GM18858 (cell line): ENCODE measurements around the gene CXCL1.
"Not testable (repeated sequence)": the region's sequence is repeated elsewhere in the genome, so short reads cannot be mapped to it uniquely, and the experiment has no call there.

Experiments
- ATAC-seq: cut with Tn5 transposase; IDR thresholded peaks from one replicate; pipeline ENCODE4 v1.9.1; 2021; ENCODE audit not compliant: unreplicated experiment

Gene CXCL1

DNA sequence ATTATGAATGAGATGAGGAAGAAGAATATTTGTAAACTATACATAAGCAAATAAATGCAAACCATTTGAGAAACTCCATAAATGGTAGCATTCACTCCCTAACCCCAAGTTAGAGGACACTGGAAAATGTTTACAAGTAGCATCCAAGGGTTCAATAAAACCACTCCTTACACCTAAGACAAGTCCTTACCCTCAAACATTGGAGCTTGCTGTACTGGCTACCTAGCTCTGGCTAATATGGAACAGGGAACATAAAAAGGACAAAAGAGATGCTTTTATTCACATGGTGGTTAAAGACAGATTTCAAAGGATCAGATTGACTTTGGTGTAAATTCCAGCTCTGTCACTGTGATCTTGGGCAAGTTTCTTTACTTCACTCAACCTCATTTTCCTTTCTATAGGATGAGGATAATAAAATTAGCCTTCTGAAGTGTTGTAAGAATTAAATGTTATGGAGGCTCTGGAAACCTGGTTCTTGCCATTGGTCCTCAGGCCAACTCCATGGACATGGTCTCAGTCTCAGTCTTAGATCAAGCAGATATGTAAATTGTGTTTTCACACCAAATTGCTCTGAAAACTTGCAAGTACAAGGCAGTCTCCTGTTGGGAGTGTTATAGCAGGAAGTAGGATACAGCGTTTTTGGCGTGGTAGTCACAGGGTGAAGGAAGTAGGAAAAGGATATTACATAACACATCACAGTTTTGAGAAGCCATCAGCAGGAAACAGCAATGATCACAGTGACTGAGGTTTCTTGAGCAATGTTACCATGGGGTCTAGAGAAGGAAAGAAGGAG is 3.3 kb downstream of the CXCL1 start:
- no peak for ATAC-seq

DNA sequence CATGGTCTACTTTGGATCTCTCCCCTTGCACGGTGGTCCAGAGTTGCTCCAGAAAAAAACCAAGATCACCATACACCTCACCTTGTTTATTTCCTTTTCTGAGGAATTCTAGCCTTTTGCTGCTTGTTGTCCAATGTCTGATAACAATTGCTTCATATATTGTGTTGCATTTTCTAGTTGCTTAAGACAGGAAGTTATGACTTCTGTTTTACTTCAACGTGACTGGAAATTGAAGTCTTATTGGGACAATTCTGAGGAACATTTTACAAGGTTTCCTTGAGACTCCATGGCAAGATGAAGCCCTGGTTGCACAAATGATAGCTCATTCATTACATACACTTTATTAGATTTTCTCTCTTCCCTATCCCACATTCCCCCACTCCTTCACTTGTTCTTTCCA is 5.2 kb downstream of the CXCL1 start:
- ATAC-seq: no peak

- no peak for ATAC-seq
Observed at GRCh38 chr4:73875401-73875800, 6.2 kb downstream of the CXCL1 start.

- ATAC-seq: no peak
Observed at GRCh38 chr4:73883306-73883705, 14.1 kb downstream of the CXCL1 start.

DNA sequence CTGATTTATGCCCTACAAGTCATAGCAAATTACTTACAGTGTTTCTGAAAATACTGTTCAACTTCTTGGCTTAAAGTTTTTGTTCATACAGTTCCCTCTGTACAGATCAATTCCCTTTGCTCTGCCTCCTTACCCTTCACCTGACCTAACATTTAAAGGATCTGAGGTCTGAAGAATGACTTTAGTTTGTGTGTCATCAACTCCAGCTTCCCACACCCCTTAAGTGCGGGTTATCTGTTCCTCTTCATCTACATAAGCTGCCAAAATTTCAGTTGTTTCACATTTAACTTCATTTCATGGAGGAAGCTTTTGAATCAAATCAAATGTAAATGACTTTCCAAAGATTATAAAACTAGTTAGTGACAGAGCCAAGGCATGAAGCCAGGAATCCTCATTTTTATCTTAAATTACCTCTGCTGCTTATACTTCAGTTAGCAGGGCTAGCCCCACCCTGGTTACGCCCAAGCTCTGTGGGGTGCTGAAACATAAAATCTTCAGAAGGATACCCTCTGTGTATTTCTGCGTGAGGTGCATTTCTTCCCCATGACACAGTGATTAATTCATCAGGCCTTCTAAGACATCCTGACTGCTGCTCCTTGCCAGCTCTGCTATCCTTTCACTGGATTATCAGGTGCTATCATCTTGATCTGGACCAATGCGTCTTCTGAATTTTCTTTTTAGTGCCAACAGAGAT is 16.5 kb downstream of the CXCL1 start:
- no peak for ATAC-seq

DNA sequence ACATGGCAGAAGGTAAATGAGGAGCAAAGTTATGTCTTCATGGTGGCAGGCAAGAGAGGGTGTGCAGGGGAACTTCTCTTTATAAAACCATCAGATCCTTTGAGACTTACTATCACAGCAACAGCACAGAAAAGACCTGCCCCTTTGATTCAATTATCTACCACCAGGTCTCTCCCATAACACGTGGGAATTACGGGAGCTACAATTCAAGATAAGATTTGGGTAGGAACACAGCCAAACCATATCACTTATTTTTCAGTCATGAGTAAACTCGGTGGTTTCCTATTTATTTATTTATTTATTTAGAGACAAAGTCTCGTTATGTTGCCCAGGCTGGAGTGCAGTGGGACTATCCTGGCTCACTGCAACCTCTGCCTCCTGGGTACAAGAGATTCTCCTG is 22.1 kb downstream of the CXCL1 start:
- ATAC-seq: no peak

- ATAC-seq: no peak
Observed at GRCh38 chr4:73891739-73892405, 22.7 kb downstream of the CXCL1 start.

- ATAC-seq: no peak
Observed at GRCh38 chr4:73892966-73893365, 23.8 kb downstream of the CXCL1 start.

DNA sequence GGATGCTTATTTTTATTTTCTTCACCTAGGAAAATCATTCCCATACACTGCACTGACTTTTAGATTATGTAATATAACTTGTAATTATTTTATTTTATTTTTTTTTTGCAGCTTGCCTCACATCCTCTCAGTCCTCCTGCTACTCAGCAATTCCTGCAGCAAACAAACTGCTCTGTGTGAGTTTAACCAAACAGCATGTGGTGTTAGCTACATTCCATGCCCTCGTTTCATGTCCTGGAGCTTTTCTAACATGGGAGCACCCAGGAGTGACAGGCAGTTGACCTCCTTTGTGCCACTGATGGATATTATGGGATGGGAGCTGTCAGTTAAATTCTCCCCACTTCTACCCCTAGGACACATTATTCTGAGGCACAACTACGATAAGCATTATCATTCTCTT is 24.8 kb downstream of the CXCL1 start:
- ATAC-seq: no peak

GRCh38 chr4:73895201-73896175 is 26.3 kb downstream of the CXCL1 start:
- no peak for ATAC-seq

- ATAC-seq: no peak
Observed at GRCh38 chr4:73896416-73896815, 27.2 kb downstream of the CXCL1 start.

DNA sequence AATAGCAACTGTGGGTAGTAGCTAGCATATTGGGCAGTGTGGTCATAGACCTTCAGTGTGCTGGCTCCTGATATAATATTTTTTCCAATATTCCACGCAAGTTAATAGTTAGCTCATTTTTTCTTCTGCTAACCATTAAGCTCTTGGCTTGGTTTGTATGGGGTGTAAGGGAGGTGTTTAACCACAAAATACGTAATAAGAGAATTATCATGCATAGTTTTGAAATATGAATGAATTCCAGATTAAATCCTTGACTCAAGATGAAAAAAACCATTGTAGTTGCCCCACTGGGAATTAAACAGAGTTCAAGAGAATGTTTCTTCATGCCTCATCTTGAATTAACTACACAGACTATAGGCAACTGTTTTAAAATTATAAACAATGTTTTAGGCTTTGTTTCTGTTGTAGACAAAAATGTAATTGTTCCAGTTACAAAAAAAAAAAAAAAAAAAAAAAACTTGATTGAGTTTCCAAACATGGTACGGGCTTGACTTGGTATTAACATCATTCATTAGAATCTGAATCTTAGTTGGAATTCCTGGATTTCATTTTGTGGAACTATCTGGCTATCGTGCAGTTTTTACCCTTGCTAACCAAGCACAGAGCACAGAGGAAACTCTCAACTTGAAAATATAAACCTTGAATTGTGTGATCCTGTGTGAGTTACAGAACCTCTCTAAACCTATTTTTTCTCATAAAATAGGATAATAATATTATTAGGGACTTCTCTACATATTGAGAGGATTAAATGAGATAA is 28.4 kb downstream of the CXCL1 start:
- ATAC-seq: no peak

DNA sequence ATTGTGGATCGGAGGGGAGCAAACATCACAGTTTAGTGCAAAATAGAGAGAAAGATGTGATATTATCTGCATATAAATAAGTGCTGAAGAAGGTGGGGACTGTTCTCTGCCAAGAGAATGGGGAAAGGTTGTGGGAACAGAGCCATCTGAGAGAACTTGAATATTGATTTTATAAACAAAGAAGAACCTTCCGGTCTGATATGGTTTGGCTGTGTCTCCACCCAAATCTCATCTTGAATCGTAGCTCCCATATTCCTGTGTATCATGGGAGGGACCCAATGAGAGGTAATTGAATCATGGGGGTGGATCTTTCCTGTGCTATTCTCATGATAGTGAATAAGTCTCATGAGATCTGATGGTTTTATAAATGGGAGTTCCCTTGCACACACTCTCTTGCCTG is 30.1 kb downstream of the CXCL1 start:
- ATAC-seq: not testable (repeated sequence)

DNA sequence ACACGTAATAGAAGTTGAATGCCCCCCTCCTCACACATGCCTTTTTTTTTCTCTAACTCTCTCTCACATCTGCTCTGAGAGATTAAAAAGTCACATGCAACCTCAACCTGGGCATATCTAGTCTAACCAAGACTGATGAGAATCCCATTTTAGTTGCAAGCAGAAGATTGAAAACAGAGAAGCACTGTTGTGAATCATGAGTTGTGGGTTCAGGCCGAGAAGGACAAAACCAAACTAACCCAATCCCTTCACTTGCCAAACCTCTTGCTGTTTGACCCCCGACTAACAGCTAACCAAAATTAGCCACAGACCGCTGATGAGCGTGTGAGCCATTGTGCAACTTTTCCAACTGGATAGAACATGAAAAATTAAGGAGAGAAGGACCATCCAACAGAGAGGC is 31.8 kb downstream of the CXCL1 start:
- no peak for ATAC-seq

- ATAC-seq: no peak
Observed at GRCh38 chr4:73902038-73902637, 32.9 kb downstream of the CXCL1 start.

- ATAC-seq: no peak
Observed at GRCh38 chr4:73902817-73903547, 33.8 kb downstream of the CXCL1 start.

DNA sequence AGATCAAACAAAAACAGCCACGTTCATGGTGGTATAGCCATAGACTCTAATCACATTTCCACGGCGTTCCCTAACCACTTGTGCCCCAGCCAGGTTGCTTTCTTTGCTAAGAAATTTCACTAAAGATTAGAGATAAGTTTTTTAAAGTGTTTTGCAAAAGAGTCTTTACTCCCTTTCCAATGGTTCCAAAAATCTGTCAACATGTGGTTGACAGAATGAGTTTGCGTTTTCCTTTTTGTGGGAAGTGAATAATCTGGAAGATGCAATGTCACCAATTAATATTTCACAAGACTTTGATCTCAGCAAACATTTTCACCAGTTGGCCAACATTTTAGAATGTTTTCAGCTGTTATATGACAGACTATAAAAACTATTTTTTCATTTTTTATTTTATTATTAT is 35.3 kb downstream of the CXCL1 start:
- no peak for ATAC-seq

DNA sequence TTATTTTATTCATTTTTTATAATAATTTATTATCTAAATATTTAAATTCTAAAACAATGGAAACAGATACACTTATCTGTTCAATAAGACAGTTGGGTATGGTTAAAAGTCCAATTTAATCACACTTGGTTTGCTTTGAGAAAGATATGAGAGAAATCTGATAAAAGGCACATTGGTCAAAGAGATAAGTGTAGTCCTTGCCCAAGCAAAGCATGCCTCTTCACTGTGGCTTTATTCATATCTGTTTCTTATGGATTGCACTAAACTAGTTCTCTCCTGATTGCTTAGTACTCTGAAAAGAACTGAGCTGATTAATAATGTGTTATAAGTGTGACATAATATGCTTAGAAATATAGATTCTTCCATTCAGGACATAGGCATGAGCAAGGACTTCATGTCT is 39.8 kb downstream of the CXCL1 start:
- ATAC-seq: no peak

DNA sequence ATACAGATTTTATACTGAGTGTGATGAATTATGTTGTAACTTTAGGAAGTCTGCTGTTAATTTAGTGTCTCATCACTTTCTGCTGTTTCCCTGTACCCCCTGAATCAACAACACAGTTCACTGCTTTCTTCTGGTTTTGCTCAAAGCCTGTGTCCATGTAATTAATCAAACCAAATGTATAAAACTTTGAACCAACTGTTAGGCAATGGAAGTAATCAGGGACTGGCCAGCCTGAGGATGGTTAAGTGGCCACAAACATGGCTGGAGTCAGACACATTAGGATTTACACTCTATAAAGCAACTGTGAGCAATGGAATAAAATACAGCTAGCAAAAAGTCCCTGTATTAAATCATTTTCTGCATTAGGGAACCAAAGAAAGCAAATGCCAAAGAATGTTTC is 42.6 kb downstream of the CXCL1 start:
- no peak for ATAC-seq
